C4-2B (cell line): Measurements from ENCODE around the gene SOX15.

Experiments
- CTCF ChIP-seq: fragments of 450-650 bp; conservative IDR thresholded peaks from 2 replicates; pipeline ENCODE4 v1.5.1; 2017; ENCODE audit warnings: mild to moderate bottlenecking
- ZFX ChIP-seq: fragments of 450-650 bp; IDR thresholded peaks from 2 replicates; pipeline ENCODE4 v1.6.1; 2017

- no peak for TF ChIP-seq CTCF
- TF ChIP-seq ZFX = no peak
Observed at GRCh38 chr17:7538891-7539545, 50.9 kb downstream of the SOX15 start.
